Stimulated activated naive B cell treated with anti-CD40 and anti-IgM and Interleukin-4, amounts not matched to agents 10 μg/mL and 1 μg/mL and 100 μg/mL, for 72 hours (primary cell): ENCODE measurements around the gene HIGD1A.

Source experiments
- ATAC-seq, 2 donors: fragments of 150-1000 bp; cut with Tn5 transposase; replicated peaks; 2 replicates each; pipeline ENCODE4 v1.10.0; 2021; ENCODE audit warnings: moderate library complexity in 1 of 2
- DNase-seq: peaks from one replicate; pipeline ENCODE4 v3.0.0; 2021
- H3K27ac Mint-ChIP-seq: one replicate; pipeline ENCODE4 v1.8.0; 2022; ENCODE audit warnings: mild to moderate bottlenecking, mixed read lengths
- H3K27me3 Mint-ChIP-seq, 2 donors: one replicate each; pipeline ENCODE4 v1.8.0; 2022; ENCODE audit warnings: mixed read lengths in 2 of 2
- H3K36me3 Mint-ChIP-seq, 2 donors: one replicate each; pipeline ENCODE4 v1.8.0; 2022; ENCODE audit warnings: mixed read lengths in 2 of 2, mild to moderate bottlenecking in 1 of 2
- H3K4me1 Mint-ChIP-seq, 2 donors: one replicate each; pipeline ENCODE4 v1.8.0; 2022; ENCODE audit warnings: mixed read lengths in 2 of 2, mild to moderate bottlenecking in 1 of 2
- H3K4me3 Mint-ChIP-seq, 2 donors: one replicate each; pipeline ENCODE4 v1.8.0; 2022; ENCODE audit warnings: mild to moderate bottlenecking in 2 of 2, mixed read lengths in 2 of 2, moderate library complexity in 1 of 2
- H3K9me3 Mint-ChIP-seq, 2 donors: one replicate each; pipeline ENCODE4 v1.8.0; 2022; ENCODE audit warnings: mixed read lengths in 2 of 2, mild to moderate bottlenecking in 1 of 2

Gene HIGD1A

GRCh38 chr3:42735615-42736014, 68.7 kb downstream of the HIGD1A start:
- Mint-ChIP-seq H3K27me3 (no peaks in the 10 kb centered on the region), H3K9me3 (no peaks in the 10 kb centered on the region), H3K4me1 (peaks cover 7 to 16% of the 10 kb centered on the region in 2 donors), H3K27ac (no peak overlapping the region), H3K36me3 (peaks cover 0 to 1% of the 10 kb centered on the region in 2 donors), H3K4me3 (no peak overlapping the region)
- no peak for DNase-seq
- ATAC-seq: no peak

DNA sequence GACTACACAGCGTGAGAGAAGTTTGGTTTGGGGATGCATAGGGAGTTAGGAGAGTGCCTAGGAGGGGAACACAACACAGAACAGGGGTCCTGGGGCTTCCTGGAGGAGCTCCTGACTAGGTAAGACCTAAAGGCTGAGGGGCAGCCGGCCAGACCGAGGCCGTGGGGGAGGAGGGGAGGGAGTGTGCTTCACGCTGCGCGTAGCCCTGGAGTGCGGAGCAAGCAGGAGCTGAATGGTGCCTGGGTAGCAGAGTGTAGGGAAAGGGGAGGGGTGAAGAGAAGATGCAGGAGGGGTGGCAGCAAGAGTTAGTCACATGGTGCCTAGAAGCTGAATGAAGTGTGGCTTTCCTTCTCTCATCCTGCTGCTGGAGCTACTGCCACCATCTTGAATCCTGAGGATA, 69.3 kb downstream of the HIGD1A start:
- no peak overlapping the region for H3K27ac Mint-ChIP-seq
- peaks cover 7 to 16% of the 10 kb centered on the region in 2 donors for H3K4me1 Mint-ChIP-seq
- H3K36me3 Mint-ChIP-seq: no peaks in the 10 kb centered on the region
- H3K27me3 Mint-ChIP-seq: no peaks in the 10 kb centered on the region
- ATAC-seq: no peak
- no peaks in the 10 kb centered on the region for H3K9me3 Mint-ChIP-seq
- no peak overlapping the region for H3K4me3 Mint-ChIP-seq
- no peak for DNase-seq

DNA sequence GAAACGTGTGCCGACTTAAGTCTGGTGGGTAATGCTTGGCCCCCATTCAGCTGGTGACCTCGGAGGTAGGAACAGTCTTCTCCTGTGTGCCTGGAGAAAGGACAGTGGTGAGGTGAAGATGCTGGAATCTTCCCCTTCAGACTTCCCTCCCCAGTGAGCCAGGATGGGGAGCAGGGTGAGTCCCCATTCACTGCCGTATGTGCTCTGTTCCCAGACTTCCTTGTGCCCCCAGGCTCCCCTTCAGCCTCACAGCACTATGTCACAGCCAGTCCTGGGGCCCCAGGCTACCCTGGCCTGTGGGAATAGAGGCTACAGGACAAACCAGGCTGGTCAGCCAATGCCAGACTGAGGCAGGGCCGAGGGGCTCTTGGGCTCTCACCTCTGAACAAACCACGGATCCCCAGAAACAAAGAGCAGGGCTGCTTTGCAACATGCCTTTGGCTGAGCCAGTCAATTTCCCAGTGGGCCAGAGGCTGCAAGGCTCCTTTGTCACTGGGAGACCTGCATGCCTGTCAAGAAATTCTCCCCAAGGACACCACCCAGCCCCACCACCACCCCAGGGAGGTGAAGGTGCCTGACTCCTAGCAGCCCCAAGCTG, 69.9 kb downstream of the HIGD1A start:
- DNase-seq (no peak), ATAC-seq (no peak)
- no peak overlapping the region for H3K27ac Mint-ChIP-seq
- no peaks in the 10 kb centered on the region for H3K9me3 Mint-ChIP-seq
- peaks cover 0 to 3% of the 10 kb centered on the region in 2 donors for H3K27me3 Mint-ChIP-seq
- H3K36me3 Mint-ChIP-seq: no peaks in the 10 kb centered on the region
- H3K4me1 Mint-ChIP-seq: peaks cover 7 to 10% of the 10 kb centered on the region in 2 donors
- H3K4me3 Mint-ChIP-seq: no peak overlapping the region

DNA sequence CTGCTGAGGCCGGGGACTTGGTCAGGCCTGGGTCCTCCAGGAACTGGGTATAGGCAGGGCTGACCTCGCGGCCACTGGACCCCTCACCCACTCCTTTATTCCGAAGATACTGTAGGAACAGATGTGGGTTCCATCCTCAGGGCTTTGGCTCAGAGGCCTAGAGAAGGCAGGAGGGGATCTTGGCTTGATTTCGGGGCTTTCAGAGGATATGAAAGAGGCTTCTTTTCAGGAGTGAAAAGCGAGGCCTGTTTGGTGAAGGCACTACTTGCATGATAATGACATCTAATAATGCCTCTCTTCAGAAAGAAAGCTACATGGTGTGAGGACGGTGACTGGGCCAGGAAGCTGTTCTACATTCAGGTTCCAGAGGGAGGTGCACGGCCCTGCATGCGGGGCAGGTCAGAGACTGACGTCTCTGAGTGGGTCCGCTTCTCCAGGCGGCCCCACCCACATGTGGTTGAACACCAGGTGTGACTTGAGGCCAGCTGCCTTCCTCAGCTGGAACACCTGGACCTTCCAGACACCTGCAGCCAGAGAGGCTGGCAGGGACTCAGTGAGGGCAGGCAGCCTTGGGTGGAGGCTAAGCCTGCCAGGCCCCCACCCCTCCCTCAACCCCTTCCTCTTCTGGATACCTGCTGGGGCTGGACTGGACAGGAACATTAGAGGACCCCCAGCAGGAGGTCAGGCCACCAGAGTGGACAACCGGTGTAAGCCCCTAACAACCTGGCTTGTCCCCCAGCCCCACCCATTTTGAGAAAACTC, 70.6 kb downstream of the HIGD1A start:
- no peak overlapping the region for H3K4me3 Mint-ChIP-seq
- no peaks in the 10 kb centered on the region for H3K36me3 Mint-ChIP-seq
- peaks cover 3 to 4% of the 10 kb centered on the region in 2 donors for H3K4me1 Mint-ChIP-seq
- ATAC-seq (no peak), DNase-seq (no peak)
- H3K27ac Mint-ChIP-seq: no peak overlapping the region
- peaks cover 0 to 4% of the 10 kb centered on the region in 2 donors for H3K27me3 Mint-ChIP-seq
- H3K9me3 Mint-ChIP-seq: no peaks in the 10 kb centered on the region
